PFSK-1 (cell line): ENCODE measurements around the gene TBPL2.

Source experiments
- FOXP2 ChIP-seq: optimal IDR thresholded peaks from 2 replicates; pipeline ENCODE3; 2011; ENCODE audit warnings: borderline replicate concordance, control low read depth, inconsistent platforms; ENCODE audit not compliant: insufficient read depth; ENCODE audit errors: extremely low read length, extremely low read depth
- POLR2AphosphoS5 ChIP-seq: IDR thresholded peaks from 2 replicates; pipeline ENCODE4 v1.6.1; 2012; ENCODE audit warnings: low read depth, mild to moderate bottlenecking, control low read depth, low read length, moderate library complexity
- SIN3A ChIP-seq: IDR thresholded peaks from 2 replicates; pipeline ENCODE4 v1.6.1; 2012; ENCODE audit warnings: mild to moderate bottlenecking, low read length, moderate library complexity, borderline replicate concordance; ENCODE audit not compliant: insufficient read depth
- TAF1 ChIP-seq: IDR thresholded peaks from 2 replicates; pipeline ENCODE4 v1.6.1; 2012; ENCODE audit warnings: low read length, control low read depth, borderline replicate concordance; ENCODE audit not compliant: insufficient read depth
- TF ChIP-seq, protein P1 (sequence below), 2 experiments: IDR thresholded peaks; 2 replicates each; pipeline versions ENCODE4 v1.6.1 to v1.8.0; 2011 to 2012; ENCODE audit warnings: low read depth in 2 of 2, low read length in 2 of 2, control low read depth in 1 of 2, inconsistent platforms in 1 of 2, mild to moderate bottlenecking in 1 of 2, moderate library complexity in 1 of 2; ENCODE audit not compliant: insufficient read depth in 1 of 2

Gene TBPL2

DNA sequence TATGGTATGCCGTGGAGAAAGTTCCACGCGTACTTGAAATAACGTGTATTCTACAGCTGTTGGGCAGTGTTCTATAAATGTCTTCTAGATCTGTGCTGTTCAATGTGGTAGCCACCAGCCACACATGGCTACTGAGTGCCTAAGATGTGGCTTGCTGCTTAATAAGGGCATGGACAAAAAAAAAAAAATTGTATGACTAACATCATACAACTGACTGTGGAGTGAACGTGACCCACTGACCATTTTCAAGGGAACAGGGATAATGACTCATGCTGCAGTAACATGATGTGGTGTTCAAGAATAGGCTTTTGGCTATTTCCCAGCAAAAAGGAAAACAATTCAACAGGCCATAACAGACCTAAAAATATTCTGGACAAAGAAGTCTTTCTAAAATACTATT, 41.7 kb downstream of the TBPL2 start:
- TF ChIP-seq FOXP2, result no peak
- TF ChIP-seq, protein P1, sequence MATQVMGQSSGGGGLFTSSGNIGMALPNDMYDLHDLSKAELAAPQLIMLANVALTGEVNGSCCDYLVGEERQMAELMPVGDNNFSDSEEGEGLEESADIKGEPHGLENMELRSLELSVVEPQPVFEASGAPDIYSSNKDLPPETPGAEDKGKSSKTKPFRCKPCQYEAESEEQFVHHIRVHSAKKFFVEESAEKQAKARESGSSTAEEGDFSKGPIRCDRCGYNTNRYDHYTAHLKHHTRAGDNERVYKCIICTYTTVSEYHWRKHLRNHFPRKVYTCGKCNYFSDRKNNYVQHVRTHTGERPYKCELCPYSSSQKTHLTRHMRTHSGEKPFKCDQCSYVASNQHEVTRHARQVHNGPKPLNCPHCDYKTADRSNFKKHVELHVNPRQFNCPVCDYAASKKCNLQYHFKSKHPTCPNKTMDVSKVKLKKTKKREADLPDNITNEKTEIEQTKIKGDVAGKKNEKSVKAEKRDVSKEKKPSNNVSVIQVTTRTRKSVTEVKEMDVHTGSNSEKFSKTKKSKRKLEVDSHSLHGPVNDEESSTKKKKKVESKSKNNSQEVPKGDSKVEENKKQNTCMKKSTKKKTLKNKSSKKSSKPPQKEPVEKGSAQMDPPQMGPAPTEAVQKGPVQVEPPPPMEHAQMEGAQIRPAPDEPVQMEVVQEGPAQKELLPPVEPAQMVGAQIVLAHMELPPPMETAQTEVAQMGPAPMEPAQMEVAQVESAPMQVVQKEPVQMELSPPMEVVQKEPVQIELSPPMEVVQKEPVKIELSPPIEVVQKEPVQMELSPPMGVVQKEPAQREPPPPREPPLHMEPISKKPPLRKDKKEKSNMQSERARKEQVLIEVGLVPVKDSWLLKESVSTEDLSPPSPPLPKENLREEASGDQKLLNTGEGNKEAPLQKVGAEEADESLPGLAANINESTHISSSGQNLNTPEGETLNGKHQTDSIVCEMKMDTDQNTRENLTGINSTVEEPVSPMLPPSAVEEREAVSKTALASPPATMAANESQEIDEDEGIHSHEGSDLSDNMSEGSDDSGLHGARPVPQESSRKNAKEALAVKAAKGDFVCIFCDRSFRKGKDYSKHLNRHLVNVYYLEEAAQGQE (IDR thresholded peaks at IDR 0.05; ENCODE audit: insufficient read depth in 1 of 2, low read depth in 2 of 2, low read length in 2 of 2), result no peak
- TF ChIP-seq TAF1, result no peak
- TF ChIP-seq POLR2AphosphoS5, result no peak
- TF ChIP-seq SIN3A, result no peak

DNA sequence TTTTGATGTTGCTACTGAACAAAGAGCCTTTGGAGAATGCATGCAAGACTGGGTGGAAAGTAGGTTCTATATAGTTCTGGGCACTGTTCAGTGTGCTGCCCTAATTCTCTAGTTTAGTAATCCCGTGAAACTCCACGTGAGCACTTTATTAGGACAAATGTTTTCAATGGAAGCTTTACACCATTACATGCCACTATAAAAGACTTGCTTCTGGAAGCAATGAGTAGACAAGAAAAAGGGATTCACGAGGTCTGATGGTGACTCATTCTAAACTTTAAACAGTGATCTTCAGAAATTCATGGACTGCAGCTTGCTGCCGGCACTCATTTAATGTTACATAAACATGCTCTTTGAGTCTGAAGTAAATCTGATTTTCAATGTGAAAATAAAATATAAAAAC, 51.1 kb downstream of the TBPL2 start:
- TF ChIP-seq POLR2AphosphoS5 (no peak), SIN3A (no peak), TAF1 (no peak), FOXP2 (no peak)
- TF ChIP-seq, protein P1 (IDR thresholded peaks at IDR 0.05; ENCODE audit: insufficient read depth in 1 of 2, low read depth in 2 of 2, low read length in 2 of 2), result no peak

DNA sequence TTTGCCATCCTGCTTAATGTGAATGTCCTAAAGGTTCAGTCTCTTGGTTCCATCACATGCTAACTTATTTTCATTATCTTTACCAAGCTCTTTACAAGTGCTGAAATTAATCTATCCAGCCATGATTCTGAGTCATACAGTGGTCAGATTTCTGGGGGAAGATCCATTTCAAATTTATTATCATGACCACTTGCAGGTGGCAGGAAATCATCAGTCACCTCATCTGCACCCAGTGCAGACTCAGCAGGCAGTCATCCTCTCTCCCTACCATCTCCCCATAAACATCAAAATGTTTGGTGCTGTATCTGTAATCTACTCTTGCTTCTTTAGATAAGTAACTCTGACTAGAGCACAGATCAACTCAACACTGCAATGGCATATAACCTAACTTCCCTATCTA, 52.3 kb downstream of the TBPL2 start:
- TF ChIP-seq POLR2AphosphoS5 (no peak), FOXP2 (no peak), TAF1 (no peak), SIN3A (no peak)
- TF ChIP-seq, protein P1 (IDR thresholded peaks at IDR 0.05; ENCODE audit: insufficient read depth in 1 of 2, low read depth in 2 of 2, low read length in 2 of 2), result no peak

DNA sequence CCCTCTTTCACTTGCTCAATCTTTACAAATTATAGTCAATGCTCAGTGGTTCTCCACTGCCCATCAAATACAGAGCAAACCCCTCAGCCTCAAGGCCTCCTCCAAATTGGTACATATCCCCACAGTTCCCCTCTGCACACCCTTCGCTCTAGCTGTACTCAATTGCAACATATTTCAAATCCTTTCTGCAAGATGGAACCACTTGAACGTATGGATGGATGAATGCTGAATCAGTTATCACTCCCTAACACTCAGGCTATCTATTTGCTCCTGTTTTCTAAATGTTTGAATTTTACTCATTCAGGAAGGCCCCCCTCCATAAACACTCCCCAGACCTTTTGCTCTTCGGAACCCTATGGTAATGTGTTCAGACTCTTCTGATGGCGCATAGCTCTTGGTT, 53.3 kb downstream of the TBPL2 start:
- no peak for TF ChIP-seq POLR2AphosphoS5
- TF ChIP-seq FOXP2, result no peak
- TF ChIP-seq, protein P1 (IDR thresholded peaks at IDR 0.05; ENCODE audit: insufficient read depth in 1 of 2, low read depth in 2 of 2, low read length in 2 of 2), result no peak

DNA sequence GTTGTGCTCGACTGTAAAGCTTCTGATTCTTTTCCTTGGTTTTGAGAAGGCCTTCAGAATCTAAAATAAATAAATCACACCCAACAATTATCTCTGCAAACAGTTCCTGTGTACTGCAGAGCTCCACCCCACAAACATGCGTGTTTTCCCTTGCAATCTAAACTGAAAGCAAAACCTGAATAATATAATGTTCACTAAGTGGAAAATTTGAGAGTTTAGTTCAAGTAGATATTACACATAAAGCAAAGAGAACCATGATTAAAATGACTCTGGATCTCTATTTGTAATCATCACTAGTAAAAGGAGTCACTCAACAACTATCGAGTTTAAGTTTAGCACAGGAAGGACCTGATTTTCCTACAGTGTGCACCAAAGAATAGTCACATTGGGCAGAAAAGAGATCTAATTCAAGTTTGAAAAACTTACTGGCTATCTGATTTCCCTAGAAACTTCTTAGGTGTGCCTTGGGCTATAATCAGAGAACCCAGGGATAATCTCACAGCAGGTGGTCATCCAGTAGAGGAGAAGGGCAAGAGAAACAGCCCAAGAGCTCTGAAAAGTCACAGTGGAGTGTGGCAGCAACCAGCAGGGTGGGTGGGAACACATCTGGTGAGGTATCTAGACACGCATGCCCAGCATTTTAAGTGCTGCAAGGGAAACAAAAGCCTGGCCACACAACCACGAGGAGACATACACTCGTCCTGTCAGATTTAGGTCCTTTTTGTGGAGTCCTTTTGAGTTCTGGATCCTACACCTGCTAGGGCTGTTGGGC, 54.2 kb downstream of the TBPL2 start:
- no peak for TF ChIP-seq SIN3A
- TF ChIP-seq TAF1, result no peak
- no peak for TF ChIP-seq FOXP2
- TF ChIP-seq, protein P1 (IDR thresholded peaks at IDR 0.05; ENCODE audit: insufficient read depth in 1 of 2, low read depth in 2 of 2, low read length in 2 of 2), result no peak
- no peak for TF ChIP-seq POLR2AphosphoS5
